GM12878 (cell line): ENCODE measurements around the gene CD93.

Source experiments
- BCL11A ChIP-seq: IDR thresholded peaks from 2 replicates; pipeline ENCODE4 v1.6.1; 2011; ENCODE audit warnings: low read depth, low read length
- BRCA1 ChIP-seq: IDR thresholded peaks from 2 replicates; pipeline ENCODE4 v1.6.1; 2011; ENCODE audit warnings: low read depth, low read length, improper control_type of control experiment
- CBX5 ChIP-seq: sonication (generic); IDR thresholded peaks from 2 replicates; pipeline ENCODE4 v1.6.1; 2016; ENCODE audit warnings: low read depth, moderate library complexity, mild to moderate bottlenecking, inconsistent platforms
- CTCF ChIP-seq, 3 experiments: IDR thresholded peaks in 2 of 3; conservative IDR thresholded peaks in 1 of 3; 2 replicates each; pipeline ENCODE4 v1.5.1; 2011; ENCODE audit warnings: low read depth in 3 of 3, low read length in 3 of 3, mild to moderate bottlenecking in 3 of 3, control low read depth in 2 of 3, moderate library complexity in 2 of 3, inconsistent platforms in 1 of 3, mixed read lengths in 1 of 3; ENCODE audit not compliant: control insufficient read depth in 2 of 3, insufficient read depth in 1 of 3; ENCODE audit errors: extremely low read depth in 1 of 3
- MAX ChIP-seq: IDR thresholded peaks from 2 replicates; pipeline ENCODE4 v1.6.1; 2012; ENCODE audit warnings: low read depth, low read length, improper control_type of control experiment
- POLR2A ChIP-seq: IDR thresholded peaks from 2 replicates; pipeline ENCODE4 v1.6.1; 2011; ENCODE audit warnings: low read depth, mild to moderate bottlenecking, low read length
- RFX5 ChIP-seq: IDR thresholded peaks from 2 replicates; pipeline ENCODE4 v1.6.1; 2011; ENCODE audit warnings: low read depth, low read length, improper control_type of control experiment
- TAF1 ChIP-seq: IDR thresholded peaks from 2 replicates; pipeline ENCODE4 v1.6.1; 2011; ENCODE audit warnings: mild to moderate bottlenecking, low read depth, low read length, borderline replicate concordance
- TARDBP ChIP-seq: IDR thresholded peaks from 2 replicates; pipeline ENCODE4 v1.6.1; 2016; ENCODE audit warnings: borderline replicate concordance

DNA sequence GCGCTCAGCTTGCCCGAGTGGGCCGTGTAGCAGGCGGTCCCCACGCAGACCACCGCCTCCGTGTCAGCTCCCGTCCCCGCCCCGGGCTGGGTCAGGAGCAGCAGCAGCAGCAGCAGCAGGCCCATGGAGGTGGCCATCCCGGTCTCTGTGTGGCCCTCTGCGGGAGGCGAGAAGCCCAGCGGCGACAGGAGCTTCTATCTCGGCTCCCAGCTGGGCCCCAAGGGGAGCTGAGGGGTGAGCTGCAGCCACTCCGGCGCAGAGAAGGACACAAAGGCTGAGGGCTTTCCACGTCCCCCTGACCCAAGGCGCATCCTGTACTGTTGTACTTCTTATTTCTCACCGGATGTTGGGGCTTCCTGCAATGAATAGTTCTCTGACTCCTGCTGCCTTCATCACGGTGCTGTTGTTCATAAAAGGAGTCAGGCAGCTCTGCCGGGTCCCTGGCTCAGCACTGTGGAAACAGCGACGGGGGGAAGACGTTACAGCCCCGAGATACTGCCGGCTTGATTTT is at the start of gene CD93:
- no peak for TF ChIP-seq BCL11A
- no peak for TF ChIP-seq RFX5
- no peak for TF ChIP-seq TAF1
- no peak for TF ChIP-seq CBX5
- no peak for TF ChIP-seq MAX
- no peak for TF ChIP-seq POLR2A
- TF ChIP-seq TARDBP = no peak
- no peak for TF ChIP-seq BRCA1
- TF ChIP-seq CTCF (IDR thresholded peaks at IDR 0.05 in 2 of 3, conservative IDR thresholded peaks at IDR 0.05 in 1 of 3; ENCODE audit: control insufficient read depth in 2 of 3, extremely low read depth in 1 of 3, insufficient read depth in 1 of 3, low read depth in 3 of 3, low read length in 3 of 3) = no peak
